Stomach (tissue), 4 donors: ENCODE measurements around the gene RBMX.

Experiments used
- EP300 ChIP-seq: sonication (generic); formaldehyde crosslinking; IDR thresholded peaks from one replicate; pipeline ENCODE4 v1.6.1; 2017; ENCODE audit warnings: antibody characterized with exemption
- POLR2A ChIP-seq, 4 donors: fragments of 450-650 bp; IDR thresholded peaks; one replicate each; pipeline ENCODE4 v1.6.1; 2016; ENCODE audit warnings: antibody characterized with exemption in 4 of 4, control low read depth in 2 of 4, mild to moderate bottlenecking in 1 of 4, moderate library complexity in 1 of 4
- POLR2AphosphoS5 ChIP-seq, 3 donors: sonication (generic); formaldehyde crosslinking; IDR thresholded peaks; one replicate each; pipeline ENCODE4 v1.6.1; 2016; ENCODE audit warnings: antibody characterized with exemption in 3 of 3
- TF ChIP-seq, protein P1 (sequence below), 7 experiments: fragments of 450-650 bp in 4 of 7; fragments of 200-600 bp in 3 of 7; sonication (generic) in 3 of 7; IDR thresholded peaks; one replicate each; pipeline ENCODE4 v1.5.1; 2016 to 2019; ENCODE audit warnings: antibody characterized with exemption in 7 of 7, control low read depth in 2 of 7, mild to moderate bottlenecking in 1 of 7

DNA sequence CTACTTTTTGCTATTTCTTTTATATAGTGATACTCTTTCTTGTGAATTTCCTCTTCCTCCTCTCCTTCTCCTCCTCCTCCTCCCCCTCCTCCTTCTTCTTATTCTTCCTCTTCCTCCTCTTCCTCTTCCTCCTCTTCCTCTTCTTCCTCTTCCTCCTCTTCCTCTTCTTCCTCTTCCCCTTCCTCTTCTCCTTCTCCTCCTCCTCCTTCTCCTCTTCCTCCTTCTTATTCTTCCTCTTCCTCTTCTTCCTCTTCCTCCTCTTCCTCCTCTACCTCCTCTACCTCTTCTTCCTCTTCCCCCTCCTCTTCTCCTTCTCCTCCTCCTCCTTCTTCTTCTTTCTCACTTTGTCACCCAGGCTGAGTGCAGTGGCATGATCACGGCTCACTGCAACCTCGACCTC, 36.3 kb upstream of the RBMX start:
- TF ChIP-seq, protein P1, sequence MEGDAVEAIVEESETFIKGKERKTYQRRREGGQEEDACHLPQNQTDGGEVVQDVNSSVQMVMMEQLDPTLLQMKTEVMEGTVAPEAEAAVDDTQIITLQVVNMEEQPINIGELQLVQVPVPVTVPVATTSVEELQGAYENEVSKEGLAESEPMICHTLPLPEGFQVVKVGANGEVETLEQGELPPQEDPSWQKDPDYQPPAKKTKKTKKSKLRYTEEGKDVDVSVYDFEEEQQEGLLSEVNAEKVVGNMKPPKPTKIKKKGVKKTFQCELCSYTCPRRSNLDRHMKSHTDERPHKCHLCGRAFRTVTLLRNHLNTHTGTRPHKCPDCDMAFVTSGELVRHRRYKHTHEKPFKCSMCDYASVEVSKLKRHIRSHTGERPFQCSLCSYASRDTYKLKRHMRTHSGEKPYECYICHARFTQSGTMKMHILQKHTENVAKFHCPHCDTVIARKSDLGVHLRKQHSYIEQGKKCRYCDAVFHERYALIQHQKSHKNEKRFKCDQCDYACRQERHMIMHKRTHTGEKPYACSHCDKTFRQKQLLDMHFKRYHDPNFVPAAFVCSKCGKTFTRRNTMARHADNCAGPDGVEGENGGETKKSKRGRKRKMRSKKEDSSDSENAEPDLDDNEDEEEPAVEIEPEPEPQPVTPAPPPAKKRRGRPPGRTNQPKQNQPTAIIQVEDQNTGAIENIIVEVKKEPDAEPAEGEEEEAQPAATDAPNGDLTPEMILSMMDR (IDR thresholded peaks at IDR 0.05): no peak
- TF ChIP-seq POLR2A (IDR thresholded peaks at IDR 0.05) (no peak), POLR2AphosphoS5 (IDR thresholded peaks at IDR 0.05) (no peak), EP300 (no peak)
